Activated T-cell treated with anti-CD3 and anti-CD28 coated beads, Interleukin-2, amount 50 U/mL, for 72 hours (primary cell): ENCODE measurements around the gene TRIM29. TPM values are rescaled to one million over a fixed set of nuclear protein-coding genes. Genes with fewer than 3 reads are reported as not detected.
A peak's percentile ranks its signal among the peaks of the same experiment; 100 is the strongest.

ENCODE experiments used
- ATAC-seq, 2 donors: fragments of 150-1000 bp; cut with Tn5 transposase; replicated peaks in 1 of 2; 2 replicates each; pipeline ENCODE4 v1.10.0; 2021; ENCODE audit warnings: moderate library complexity in 2 of 2, mild to moderate bottlenecking in 1 of 2
- DNase-seq, 2 donors: peaks; one replicate each; pipeline ENCODE4 v3.0.0; 2021 to 2022; ENCODE audit warnings: mixed read lengths in 1 of 2
- H3K27ac Mint-ChIP-seq: one replicate; pipeline ENCODE4 v1.8.0; 2022; ENCODE audit warnings: mild to moderate bottlenecking, moderate library complexity, mixed read lengths
- H3K27me3 Mint-ChIP-seq: one replicate; pipeline ENCODE4 v1.8.0; 2022; ENCODE audit warnings: low read depth, mixed read lengths
- H3K36me3 Mint-ChIP-seq, 2 donors: one replicate each; pipeline ENCODE4 v1.8.0; 2022; ENCODE audit warnings: mixed read lengths in 2 of 2, mild to moderate bottlenecking in 1 of 2; ENCODE audit not compliant: insufficient read depth in 2 of 2
- H3K4me1 Mint-ChIP-seq: one replicate; pipeline ENCODE4 v1.8.0; 2022; ENCODE audit warnings: low read depth, mixed read lengths
- H3K4me3 Mint-ChIP-seq, 2 donors: one replicate each; pipeline ENCODE4 v1.8.0; 2022; ENCODE audit warnings: mild to moderate bottlenecking in 2 of 2, mixed read lengths in 2 of 2, moderate library complexity in 2 of 2
- H3K9me3 Mint-ChIP-seq, 2 donors: one replicate each; pipeline ENCODE4 v1.8.0; 2022; ENCODE audit warnings: mixed read lengths in 2 of 2
- total RNA-seq, 2 donors: library from RNA; stranded (reverse); gene quantifications; one replicate each; pipeline ENCODE4 v1.2.3, GENCODE V29; 2022

TRIM29 gene
- total RNA-seq, 2 donors from 2014 or later, result not detected

DNA sequence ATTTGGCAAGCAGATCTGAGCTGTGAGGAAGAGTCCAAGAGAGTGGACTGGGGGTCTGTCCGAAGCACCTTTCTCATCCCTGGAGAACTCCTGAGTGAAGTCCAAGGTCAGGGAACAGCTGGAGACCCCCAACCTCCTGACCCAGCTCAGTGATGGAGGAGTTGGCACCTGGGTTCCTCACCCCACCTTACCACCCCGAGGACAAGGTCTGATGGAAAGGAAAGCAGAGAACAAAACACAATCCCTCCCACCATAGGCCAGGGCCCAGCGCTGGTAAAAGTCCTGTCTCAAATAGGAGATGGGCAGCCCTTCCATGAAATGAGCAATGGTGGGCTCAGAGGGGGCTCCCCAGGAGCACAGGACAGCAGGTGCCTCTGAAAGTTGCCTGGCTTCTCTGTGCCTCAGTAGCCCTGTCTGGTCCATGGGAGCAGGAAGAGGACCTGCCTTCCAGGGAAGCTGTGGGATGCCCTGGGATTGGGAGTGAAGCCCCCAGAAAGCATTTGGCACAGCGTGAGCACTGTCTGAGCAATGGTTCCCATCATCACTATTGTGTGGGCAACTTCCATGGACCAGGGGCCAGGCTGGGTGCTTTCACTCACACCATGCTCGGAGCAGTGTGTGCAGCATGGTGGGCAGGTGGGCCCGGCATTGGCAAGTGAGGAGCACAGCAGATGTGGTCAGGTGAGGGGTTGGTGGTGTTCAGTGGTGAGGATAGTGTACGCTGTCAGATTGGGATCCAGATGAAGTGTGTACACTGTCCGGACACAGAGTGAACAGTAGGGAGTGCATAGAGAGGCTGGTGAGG, 7.5 kb downstream of the TRIM29 start:
- Mint-ChIP-seq H3K36me3 (no peaks in the 10 kb centered on the region), H3K4me3 (no peak overlapping the region), H3K9me3 (no peaks in the 10 kb centered on the region), H3K27ac (no peak overlapping the region), H3K4me1 (no peaks in the 10 kb centered on the region), H3K27me3 (no peaks in the 10 kb centered on the region)
- no peak for DNase-seq
- ATAC-seq, result no peak

DNA sequence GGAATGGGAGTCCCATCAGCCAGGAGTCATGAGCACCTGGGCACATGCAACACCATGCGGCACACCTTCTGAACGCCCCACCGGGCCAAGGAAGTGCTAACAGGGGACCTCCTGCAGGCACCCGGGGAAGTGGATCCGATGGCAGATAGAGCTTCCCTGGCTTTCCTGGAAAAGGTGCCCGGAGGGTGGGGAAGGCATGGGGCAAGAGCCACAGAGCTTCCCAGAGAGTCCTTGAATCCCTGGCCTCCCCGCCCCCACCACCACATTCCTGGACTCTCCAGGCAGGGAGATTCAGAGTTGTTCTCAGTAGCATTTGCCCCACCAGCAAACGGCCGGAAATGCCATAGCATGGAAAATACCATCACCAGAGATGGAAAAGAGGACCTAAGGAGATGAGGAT, 8.3 kb downstream of the TRIM29 start:
- Mint-ChIP-seq H3K27me3 (no peaks in the 10 kb centered on the region), H3K4me3 (no peak overlapping the region), H3K4me1 (no peaks in the 10 kb centered on the region), H3K9me3 (no peaks in the 10 kb centered on the region), H3K27ac (no peak overlapping the region), H3K36me3 (no peaks in the 10 kb centered on the region)
- ATAC-seq (no peak), DNase-seq (no peak)

DNA sequence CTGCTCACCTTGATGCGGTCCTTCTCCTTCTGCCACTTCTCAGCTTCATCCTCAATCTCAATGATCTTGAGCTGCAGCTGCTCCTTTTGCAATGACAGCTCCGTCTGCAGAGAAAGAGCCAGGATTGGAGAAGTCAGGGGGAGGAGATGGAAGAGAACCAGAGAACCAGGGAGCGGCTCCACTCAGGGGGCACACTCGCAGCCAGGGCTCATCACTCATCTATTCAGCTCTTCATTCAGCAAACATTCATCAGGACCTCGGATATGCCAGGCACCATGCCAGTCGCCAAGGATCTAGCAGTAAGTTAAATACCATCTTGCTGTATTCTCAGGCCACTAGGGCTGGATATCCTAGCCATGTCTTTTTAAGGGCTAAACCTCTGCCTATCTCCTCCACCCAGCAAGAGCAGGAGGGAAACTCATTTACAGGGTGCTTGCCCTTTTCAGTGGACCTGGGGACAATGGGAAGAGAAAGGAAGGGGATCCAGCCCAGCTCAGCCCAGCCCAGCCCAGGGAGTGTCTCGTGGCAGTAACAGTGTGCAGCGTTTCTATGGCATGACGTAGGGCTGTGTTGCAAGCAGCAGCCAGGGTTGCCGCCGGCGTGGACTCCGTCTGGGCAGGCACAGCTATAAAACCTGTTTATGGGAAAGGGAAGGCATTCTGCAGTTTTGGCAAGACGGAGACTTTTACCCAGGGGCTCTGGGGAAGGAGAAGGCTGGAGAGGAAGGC, 9.4 kb downstream of the TRIM29 start:
- DNase-seq (no peak), ATAC-seq (no peak)
- Mint-ChIP-seq H3K27me3 (no peaks in the 10 kb centered on the region), H3K4me1 (no peaks in the 10 kb centered on the region), H3K27ac (no peak overlapping the region), H3K4me3 (no peak overlapping the region), H3K9me3 (no peaks in the 10 kb centered on the region), H3K36me3 (no peaks in the 10 kb centered on the region)

DNA sequence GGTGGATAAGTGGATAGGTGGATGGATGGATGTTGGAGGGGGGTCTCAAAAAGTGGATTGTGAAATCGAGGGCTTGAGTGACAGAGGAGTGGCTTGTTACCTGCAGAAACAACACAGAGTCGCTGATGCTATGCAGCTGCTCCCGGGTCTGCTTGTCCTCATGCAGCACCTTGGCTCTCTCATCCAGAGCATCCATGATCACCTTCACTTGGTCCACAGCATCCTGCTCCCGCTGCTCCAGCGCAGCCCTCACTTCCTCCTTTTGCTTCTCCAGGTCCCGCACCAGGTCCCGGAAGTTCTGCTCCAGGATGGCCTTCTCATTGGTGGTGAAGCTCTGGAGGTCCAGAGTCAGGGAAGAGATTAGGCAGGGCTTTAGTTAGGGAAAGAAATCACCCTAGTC, 10.7 kb downstream of the TRIM29 start:
- Mint-ChIP-seq H3K4me3 (no peak overlapping the region), H3K9me3 (no peaks in the 10 kb centered on the region), H3K27me3 (no peaks in the 10 kb centered on the region), H3K27ac (no peak overlapping the region), H3K36me3 (no peaks in the 10 kb centered on the region), H3K4me1 (no peaks in the 10 kb centered on the region)
- ATAC-seq, result no peak
- DNase-seq, result no peak

- no peaks in the 10 kb centered on the region for H3K9me3 Mint-ChIP-seq
- no peaks in the 10 kb centered on the region for H3K4me1 Mint-ChIP-seq
- no peaks in the 10 kb centered on the region for H3K27me3 Mint-ChIP-seq
- H3K4me3 Mint-ChIP-seq, result no peak overlapping the region
- no peak overlapping the region for H3K27ac Mint-ChIP-seq
- DNase-seq, result no peak
- no peaks in the 10 kb centered on the region for H3K36me3 Mint-ChIP-seq
- ATAC-seq, result no peak
These were observed 11.3 kb downstream of the TRIM29 start for GRCh38 chr11:120126620-120127019.

GRCh38 chr11:120125509-120125908, 12.4 kb downstream of the TRIM29 start:
- Mint-ChIP-seq H3K27ac (no peak overlapping the region), H3K4me1 (no peaks in the 10 kb centered on the region), H3K27me3 (no peaks in the 10 kb centered on the region), H3K4me3 (no peak overlapping the region), H3K36me3 (no peaks in the 10 kb centered on the region), H3K9me3 (no peaks in the 10 kb centered on the region)
- DNase-seq (no peak), ATAC-seq (no peak)

DNA sequence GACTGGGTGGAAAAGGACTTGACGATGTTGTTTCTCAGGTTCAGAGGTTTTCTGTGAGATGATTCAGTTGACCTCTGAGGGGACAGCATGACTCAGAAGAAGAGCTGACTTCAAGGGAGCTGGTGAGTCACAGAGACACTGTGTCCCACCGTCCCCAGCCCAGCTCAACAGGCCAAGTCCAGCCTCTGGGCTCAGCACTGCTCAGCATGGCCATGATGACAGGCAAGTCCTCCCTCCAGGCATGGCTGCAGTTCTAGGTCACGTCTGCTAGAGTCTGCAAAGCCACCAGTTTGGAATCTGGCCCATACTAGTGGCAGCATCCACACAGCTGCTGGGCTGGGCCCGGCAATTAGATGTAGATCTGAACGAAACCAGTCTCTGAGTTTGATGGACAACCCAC, 12.9 kb downstream of the TRIM29 start:
- Mint-ChIP-seq H3K27ac (no peak overlapping the region), H3K36me3 (no peaks in the 10 kb centered on the region), H3K27me3 (no peaks in the 10 kb centered on the region), H3K4me3 (no peak overlapping the region), H3K4me1 (no peaks in the 10 kb centered on the region), H3K9me3 (no peaks in the 10 kb centered on the region)
- peak; percentile 62 to 78 for ATAC-seq
- peak in 1 of 2 donors; percentile 8 for DNase-seq

GRCh38 chr11:120124355-120124754, 13.6 kb downstream of the TRIM29 start:
- Mint-ChIP-seq H3K4me3 (no peak overlapping the region), H3K27me3 (no peaks in the 10 kb centered on the region), H3K27ac (no peak overlapping the region), H3K4me1 (no peaks in the 10 kb centered on the region), H3K36me3 (no peaks in the 10 kb centered on the region), H3K9me3 (no peaks in the 10 kb centered on the region)
- DNase-seq (no peak), ATAC-seq (no peak)

DNA sequence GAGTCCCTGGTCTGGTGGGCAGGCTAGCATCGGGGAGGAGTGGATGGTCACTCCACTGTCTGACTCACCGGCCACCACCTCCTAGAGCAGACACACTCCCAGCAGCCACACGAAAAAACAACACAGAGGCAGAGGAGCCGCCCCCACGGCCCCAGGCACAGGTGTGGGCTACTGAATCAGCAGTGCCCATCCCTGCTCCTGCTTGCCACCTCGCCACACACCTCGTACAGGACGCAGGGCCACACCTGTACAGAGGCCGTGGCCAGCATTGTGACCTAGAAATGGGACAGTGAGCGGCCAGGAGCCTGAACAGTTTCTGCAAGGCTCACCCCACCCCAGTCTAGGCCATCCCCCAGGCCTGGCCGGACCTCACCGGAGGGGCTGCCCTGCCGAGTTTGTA, 14.0 kb downstream of the TRIM29 start:
- DNase-seq, result no peak
- H3K27ac Mint-ChIP-seq, result no peak overlapping the region
- H3K9me3 Mint-ChIP-seq, result no peaks in the 10 kb centered on the region
- H3K4me1 Mint-ChIP-seq, result no peaks in the 10 kb centered on the region
- H3K4me3 Mint-ChIP-seq, result no peak overlapping the region
- ATAC-seq, result no peak
- no peaks in the 10 kb centered on the region for H3K36me3 Mint-ChIP-seq
- no peaks in the 10 kb centered on the region for H3K27me3 Mint-ChIP-seq

DNA sequence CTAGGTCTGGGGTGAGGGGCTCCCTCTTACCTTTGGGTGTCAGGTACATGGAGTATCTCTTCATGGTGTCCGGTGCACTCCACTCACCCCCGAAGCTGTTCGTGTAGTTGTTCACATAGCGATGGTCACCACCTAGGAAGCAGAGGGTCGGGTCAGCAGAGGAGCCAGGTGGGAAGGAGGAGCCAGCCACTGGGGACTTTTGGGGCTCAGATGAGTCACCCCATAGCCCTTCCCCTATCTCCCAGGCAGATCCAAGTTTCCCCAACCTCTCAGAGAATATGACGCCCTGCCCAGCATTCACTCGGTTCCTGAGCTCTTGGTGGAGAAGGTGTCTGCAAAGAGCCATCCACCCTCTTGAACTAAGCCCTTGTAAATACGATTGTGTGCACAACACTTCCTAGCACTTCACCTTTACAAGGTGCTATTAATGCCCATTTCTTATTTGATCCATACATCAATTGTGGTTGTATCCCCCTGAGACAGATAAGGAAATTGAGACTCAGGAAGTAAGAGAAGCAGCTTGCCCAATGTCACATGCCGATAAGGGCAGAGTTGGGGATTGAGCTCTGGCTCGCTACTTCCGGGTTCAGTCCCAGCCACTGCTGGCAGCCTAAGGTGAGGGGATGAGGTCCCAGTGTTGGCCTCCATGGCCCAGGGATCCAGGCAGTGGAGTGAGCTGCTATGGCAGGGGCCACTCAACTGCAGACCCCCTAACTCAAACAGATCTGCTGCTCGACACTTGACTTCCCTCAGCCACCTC, 14.8 kb downstream of the TRIM29 start:
- DNase-seq, result no peak
- Mint-ChIP-seq H3K27me3 (no peaks in the 10 kb centered on the region), H3K36me3 (no peaks in the 10 kb centered on the region), H3K4me1 (no peaks in the 10 kb centered on the region), H3K4me3 (no peak overlapping the region), H3K9me3 (no peaks in the 10 kb centered on the region), H3K27ac (no peak overlapping the region)
- no peak for ATAC-seq

GRCh38 chr11:120121914-120122473, 15.9 kb downstream of the TRIM29 start:
- ATAC-seq (no peak), DNase-seq (no peak)
- H3K9me3 Mint-ChIP-seq, result no peaks in the 10 kb centered on the region
- no peaks in the 10 kb centered on the region for H3K36me3 Mint-ChIP-seq
- H3K27me3 Mint-ChIP-seq, result no peaks in the 10 kb centered on the region
- no peaks in the 10 kb centered on the region for H3K4me1 Mint-ChIP-seq
- no peak overlapping the region for H3K27ac Mint-ChIP-seq
- no peak overlapping the region for H3K4me3 Mint-ChIP-seq

DNA sequence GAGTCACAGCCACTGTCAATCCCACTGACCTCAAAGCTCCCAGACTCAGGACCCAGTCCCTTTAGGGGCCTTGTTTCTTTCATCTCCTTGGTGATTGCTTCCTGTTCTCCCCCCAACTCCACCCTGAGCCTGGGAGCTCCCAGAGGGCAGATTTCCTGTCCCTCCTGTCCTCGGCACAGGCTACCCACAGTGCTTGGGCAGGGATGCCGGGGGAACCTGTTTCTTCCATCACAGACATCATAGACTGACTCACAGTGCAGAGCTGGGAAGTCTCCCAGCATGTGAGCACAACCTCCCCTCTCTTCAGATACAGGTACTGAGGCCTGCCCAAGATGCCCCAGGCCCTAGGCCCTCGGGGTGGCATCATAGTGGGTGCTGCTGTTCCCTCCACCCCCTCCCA, 16.6 kb downstream of the TRIM29 start:
- no peaks in the 10 kb centered on the region for H3K9me3 Mint-ChIP-seq
- DNase-seq (no peak), ATAC-seq (no peak)
- H3K4me3 Mint-ChIP-seq, result no peak overlapping the region
- no peak overlapping the region for H3K27ac Mint-ChIP-seq
- H3K36me3 Mint-ChIP-seq, result no peaks in the 10 kb centered on the region
- H3K27me3 Mint-ChIP-seq, result no peaks in the 10 kb centered on the region
- no peaks in the 10 kb centered on the region for H3K4me1 Mint-ChIP-seq

- no peak overlapping the region for H3K4me3 Mint-ChIP-seq
- H3K27ac Mint-ChIP-seq, result no peak overlapping the region
- DNase-seq (no peak), ATAC-seq (no peak)
- H3K27me3 Mint-ChIP-seq, result no peaks in the 10 kb centered on the region
- H3K4me1 Mint-ChIP-seq, result no peaks in the 10 kb centered on the region
- H3K36me3 Mint-ChIP-seq, result no peaks in the 10 kb centered on the region
- no peaks in the 10 kb centered on the region for H3K9me3 Mint-ChIP-seq
These were observed 17.0 kb downstream of the TRIM29 start for GRCh38 chr11:120120805-120121335.
